Endothelial cell of umbilical vein (primary cell): Measurements from ENCODE around the gene MB. TPM values are rescaled to one million over a fixed set of nuclear protein-coding genes. Genes with fewer than 3 reads are reported as not detected.

ENCODE experiments used
- BruUV-seq: library from RNA; stranded (reverse); fragments of 400-500 nt; replicated peaks from 2 replicates; lab custom pipeline; 2021; lab: Mats Ljungman, UMichigan
- CTCF ChIA-PET: fragments of 300-600, 350-600 bp; sonication (Branson Sonifier 250); formaldehyde crosslinking; loops from one replicate; lab custom pipeline; 2021; ENCODE audit warnings: antibody characterized with exemption, inconsistent platforms; lab: Charles Lee
- POLR2A ChIA-PET: fragments of 300-600, 350-600 bp; sonication (Branson Sonifier 250); formaldehyde crosslinking; loops from one replicate; lab custom pipeline; 2021; ENCODE audit warnings: antibody characterized with exemption, inconsistent platforms; lab: Charles Lee
- DNase-seq: peaks from one replicate; pipeline ENCODE4 v3.0.0-alpha.2; 2011; ENCODE audit warnings: low read depth, low spot score
- FAIRE-seq: peaks from 2 replicates; lab custom pipeline; 2011; peaks lifted over from hg19 to GRCh38; lab: Jason Lieb, UNC
- H2AFZ ChIP-seq: 2 replicates; pipeline ENCODE4 v1.6.0; 2012; ENCODE audit warnings: low read depth, low read length, control low read depth, inconsistent platforms
- H3K27ac ChIP-seq: 2 replicates; pipeline ENCODE4 v1.5.1; 2011; ENCODE audit warnings: low read depth, mild to moderate bottlenecking, control low read depth, low read length, moderate library complexity; ENCODE audit not compliant: insufficient read depth
- H3K27me3 ChIP-seq, 2 experiments: 2 replicates each; pipeline versions ENCODE4 v1.6.0 to v1.6.1; 2011; ENCODE audit warnings: low read length in 2 of 2, mixed read lengths in 1 of 2; ENCODE audit not compliant: control insufficient read depth in 2 of 2, insufficient read depth in 2 of 2
- H3K36me3 ChIP-seq, 2 experiments: 2 replicates in 1 of 2; 3 replicates in 1 of 2; pipeline ENCODE4 v1.5.1; 2011; ENCODE audit warnings: low read length in 2 of 2, mild to moderate bottlenecking in 1 of 2, moderate library complexity in 1 of 2; ENCODE audit not compliant: control insufficient read depth in 2 of 2, insufficient read depth in 2 of 2; ENCODE audit errors: extremely low read depth in 1 of 2
- H3K4me1 ChIP-seq: 3 replicates; pipeline ENCODE4 v1.5.1; 2011; ENCODE audit warnings: mild to moderate bottlenecking, low read length; ENCODE audit not compliant: control insufficient read depth, insufficient read depth; ENCODE audit errors: extremely low read depth
- H3K4me2 ChIP-seq: 2 replicates; pipeline ENCODE4 v1.6.1; 2011; ENCODE audit warnings: low read length, control low read depth, mixed read lengths; ENCODE audit not compliant: insufficient read depth
- H3K4me3 ChIP-seq, 3 experiments: fragments of 200-600 bp in 1 of 3; sonication (generic), shearing (Covaris generic) in 1 of 3; replicated peaks in 1 of 3; 2 replicates each; pipeline ENCODE4 v1.5.1; 2011 to 2016; ENCODE audit warnings: control low read depth in 3 of 3, low read length in 3 of 3, mild to moderate bottlenecking in 2 of 3, inconsistent platforms in 1 of 3, low read depth in 1 of 3, moderate library complexity in 1 of 3; ENCODE audit not compliant: insufficient read depth in 1 of 3
- H3K79me2 ChIP-seq: 2 replicates; pipeline ENCODE4 v1.6.0; 2012; ENCODE audit warnings: low read length, inconsistent platforms; ENCODE audit not compliant: control insufficient read depth, insufficient read depth
- H3K9ac ChIP-seq: replicated peaks from 2 replicates; pipeline ENCODE3; 2011; ENCODE audit warnings: low read length, control low read depth; ENCODE audit not compliant: insufficient read depth; ENCODE audit errors: extremely low read depth
- H3K9me1 ChIP-seq: replicated peaks from 3 replicates; pipeline ENCODE4 v1.6.0; 2011; ENCODE audit warnings: mild to moderate bottlenecking, low read length; ENCODE audit not compliant: control insufficient read depth, insufficient read depth; ENCODE audit errors: extremely low read depth
- H3K9me3 ChIP-seq: replicated peaks from 2 replicates; pipeline ENCODE4 v1.5.1; 2012; ENCODE audit warnings: low read length, inconsistent platforms; ENCODE audit not compliant: control insufficient read depth, insufficient read depth
- H4K20me1 ChIP-seq: replicated peaks from 2 replicates; pipeline ENCODE3; 2011; ENCODE audit warnings: mild to moderate bottlenecking, low read length; ENCODE audit not compliant: control insufficient read depth, insufficient read depth; ENCODE audit errors: extremely low read depth
- CTCF ChIP-seq, 2 donors: IDR thresholded peaks; 1 replicate in 1 of 2; 2 replicates in 1 of 2; pipeline ENCODE4 v1.5.1; 2011; ENCODE audit warnings: low read length in 2 of 2, mild to moderate bottlenecking in 2 of 2, moderate library complexity in 2 of 2, control low read depth in 1 of 2, inconsistent platforms in 1 of 2, low read depth in 1 of 2; ENCODE audit not compliant: insufficient read depth in 1 of 2; ENCODE audit errors: extremely low read depth in 1 of 2
- EZH2 ChIP-seq: IDR thresholded peaks from 2 replicates; pipeline ENCODE4 v1.6.1; 2012; ENCODE audit warnings: borderline replicate concordance, low read depth, mild to moderate bottlenecking, moderate library complexity, low read length, inconsistent platforms; ENCODE audit not compliant: severe bottlenecking
- FOS ChIP-seq: IDR thresholded peaks from 2 replicates; pipeline ENCODE4 v1.6.1; 2011; ENCODE audit warnings: mild to moderate bottlenecking, low read length, moderate library complexity, borderline replicate concordance; ENCODE audit not compliant: insufficient read depth
- GATA2 ChIP-seq: IDR thresholded peaks from 2 replicates; pipeline ENCODE4 v1.7.0; 2011; ENCODE audit warnings: low read depth, mild to moderate bottlenecking, moderate library complexity, mixed read lengths, low read length; ENCODE audit not compliant: insufficient read length, insufficient read depth
- JUN ChIP-seq: IDR thresholded peaks from 2 replicates; pipeline ENCODE4 v1.6.1; 2011; ENCODE audit warnings: borderline replicate concordance, low read depth; ENCODE audit not compliant: insufficient read length, insufficient read depth
- MAX ChIP-seq: IDR thresholded peaks from 2 replicates; pipeline ENCODE4 v1.6.1; 2011; ENCODE audit not compliant: insufficient read depth, insufficient read length
- MYC ChIP-seq: IDR thresholded peaks from one replicate; pipeline ENCODE4 v1.6.1; 2011; ENCODE audit warnings: mild to moderate bottlenecking, low read depth, low read length
- POLR2A ChIP-seq: IDR thresholded peaks from 2 replicates; pipeline ENCODE4 v1.6.1; 2012; ENCODE audit warnings: low read depth, mild to moderate bottlenecking, control low read depth, low read length
- POLR2AphosphoS5 ChIP-seq: IDR thresholded peaks from 2 replicates; pipeline ENCODE4 v1.6.1; 2012; ENCODE audit warnings: low read depth, mild to moderate bottlenecking, control low read depth, low read length, moderate library complexity; ENCODE audit not compliant: insufficient read depth
- dilution Hi-C: fragments of 300-500 bp; cut with MboI; formaldehyde crosslinking; loops from one replicate; pipeline ENCODE4 v1.15.0; 2019; ENCODE audit warnings: low sequenced_read_pairs; ENCODE audit not compliant: extremely low pct_ligation_motif_present
- intact Hi-C: fragments of 100-400 bp; cut with micrococcal nuclease; formaldehyde crosslinking; loops from one replicate; pipeline ENCODE4 v1.10.0; 2022
- polyA plus RNA-seq, 4 experiments: library from polyadenylated mRNA; depleted of rRNA in 3 of 4; stranded (reverse) in 3 of 4; unstranded in 1 of 4; fragments of >200 nt; gene quantifications; 2 replicates each; pipeline versions ENCODE4 v1.2.1 to v1.2.3, GENCODE V29; 2011 to 2012; ENCODE audit warnings: missing spikeins in 1 of 4
- total RNA-seq: library from RNA; stranded (reverse); gene quantifications from 2 replicates; pipeline ENCODE4 v1.2.3, GENCODE V29; 2021

The MB gene
- total and polyA plus RNA-seq, 2 donors (not counting 3 experiments of a cell fraction or from before 2014, with no cell fraction given) = not detected

GRCh38 chr22:35582218-35582860 is 34.8 kb downstream of the MB start:
- POLR2A ChIA-PET = no interaction called here
- no peak for TF ChIP-seq POLR2A
- no peak for TF ChIP-seq EZH2
- TF ChIP-seq JUN = no peak
- no peak for TF ChIP-seq MYC
- no peak for TF ChIP-seq GATA2
- no peak for TF ChIP-seq CTCF (IDR thresholded peaks at IDR 0.05; ENCODE audit: extremely low read depth in 1 of 2, insufficient read depth in 1 of 2, low read depth in 1 of 2, low read length in 2 of 2)
- no peak for TF ChIP-seq POLR2AphosphoS5
- no peak for TF ChIP-seq FOS
- TF ChIP-seq MAX = no peak
- FAIRE-seq (no peak), DNase-seq (no peak)
- H3K27me3 ChIP-seq = peaks cover 0 to 2% of the 10 kb centered on the region in 2 experiments
- CTCF ChIA-PET = interaction anchor here (0.6 to 7.6 kb wide), 13 partner anchors 9 to 232 kb away, joined by 3 to 196 read pairs (median 4); partner anchors contain the start of gene RASD2
- intact Hi-C loops (no loop called here), dilution Hi-C loops (no loop called here)
- H3K4me1 ChIP-seq = no peaks in the 10 kb centered on the region
- no TSS peak for BruUV-seq
- no peaks in the 10 kb centered on the region for H3K9me1 ChIP-seq
- H3K27ac ChIP-seq = no peak overlapping the region
- no peak overlapping the region for H3K4me2 ChIP-seq
- H3K36me3 ChIP-seq = no peaks in the 10 kb centered on the region
- H3K9ac ChIP-seq = no peak overlapping the region
- H2AFZ ChIP-seq = no peak overlapping the region
- H3K4me3 ChIP-seq = no peak overlapping the region
- no peaks in the 10 kb centered on the region for H4K20me1 ChIP-seq
- H3K9me3 ChIP-seq = no peaks in the 10 kb centered on the region
- H3K79me2 ChIP-seq = no peaks in the 10 kb centered on the region
